HCT116 (cell line): ENCODE measurements around the gene FFAR1. TPM values are rescaled to one million over a fixed set of nuclear protein-coding genes. Genes with fewer than 3 reads are reported as not detected.

Experiments
- ATAC-seq: fragments of 200-7000 bp; cut with Tn5 transposase; 2 replicates; pipeline ENCODE4 v1.9.1; 2020; ENCODE audit warnings: mild to moderate bottlenecking, moderate library complexity
- BruUV-seq: library from RNA; stranded (reverse); fragments of 400-500 nt; replicated peaks from 2 replicates; lab custom pipeline; 2021; lab: Mats Ljungman, UMichigan
- CTCF ChIA-PET: fragments of 300-600 bp; sonication (Branson Sonifier 250); formaldehyde crosslinking; loops from one replicate; lab custom pipeline; 2021; ENCODE audit warnings: antibody characterized with exemption; lab: Charles Lee
- POLR2A ChIA-PET: fragments of 300-600, 350-600 bp; sonication (Branson Sonifier 250); formaldehyde crosslinking; loops from one replicate; lab custom pipeline; 2021; ENCODE audit warnings: antibody characterized with exemption; lab: Charles Lee
- RAD21 ChIA-PET, 2 experiments: fragments of 300-600 bp; sonication (Branson Sonifier 250); formaldehyde crosslinking; loops; one replicate each; lab custom pipeline; 2023; ENCODE audit warnings: low total read pairs in 2 of 2; ENCODE audit not compliant: uncharacterized antibody in 2 of 2, unreplicated experiment in 2 of 2, low non-redundant PET in 1 of 2; lab: Charles Lee
- DNase-seq: peaks from one replicate; pipeline ENCODE4 v3.0.0-alpha.2; 2010; ENCODE audit warnings: low read depth, low spot score
- H2AFZ ChIP-seq: fragments of 200-600 bp; shearing (Covaris generic), sonication (generic); 2 replicates; pipeline ENCODE4 v1.6.1; 2017; ENCODE audit warnings: low read depth, mixed run types, mixed read lengths, antibody characterized with exemption, low read length; ENCODE audit not compliant: poor library complexity, severe bottlenecking
- H3K27ac ChIP-seq: 2 replicates; pipeline ENCODE4 v1.5.1; 2012; ENCODE audit warnings: low read depth, low read length
- H3K27me3 ChIP-seq: fragments of 200-600 bp; sonication (generic); 2 replicates; pipeline ENCODE4 v1.6.1; 2016; ENCODE audit warnings: mixed run types, low read length, mixed read lengths; ENCODE audit not compliant: insufficient read depth
- H3K36me3 ChIP-seq, 2 experiments: fragments of 200-500 bp in 1 of 2; fragments of 200-600 bp in 1 of 2; sonication (Bioruptor generic) in 1 of 2; sonication (generic) in 1 of 2; 2 replicates each; pipeline versions ENCODE4 v1.5.1 to v1.6.1; 2014 to 2016; ENCODE audit warnings: low read length in 2 of 2, inconsistent platforms in 1 of 2, mixed read lengths in 1 of 2, mixed run types in 1 of 2; ENCODE audit not compliant: insufficient read depth in 2 of 2, control insufficient read depth in 1 of 2
- H3K4me1 ChIP-seq, 2 experiments: fragments of 200-600 bp in 1 of 2; sonication (generic) in 1 of 2; 2 replicates each; pipeline versions ENCODE4 v1.5.1 to v1.6.1; 2012 to 2017; ENCODE audit warnings: low read length in 2 of 2, inconsistent platforms in 1 of 2, mild to moderate bottlenecking in 1 of 2, mixed read lengths in 1 of 2, mixed run types in 1 of 2, moderate library complexity in 1 of 2; ENCODE audit not compliant: insufficient read depth in 2 of 2, control insufficient read depth in 1 of 2
- H3K4me2 ChIP-seq: fragments of 200-600 bp; sonication (generic); 2 replicates; pipeline ENCODE4 v1.6.1; 2017; ENCODE audit warnings: mixed run types, low read length, mixed read lengths
- H3K4me3 ChIP-seq, 2 experiments: fragments of 200-600 bp in 1 of 2; sonication (generic) in 1 of 2; replicated peaks in 1 of 2; 2 replicates each; pipeline ENCODE4 v1.5.1; 2011 to 2016; ENCODE audit warnings: low read length in 2 of 2, control low read depth in 1 of 2, low read depth in 1 of 2, mild to moderate bottlenecking in 1 of 2, mixed read lengths in 1 of 2, mixed run types in 1 of 2
- H3K79me2 ChIP-seq: fragments of 200-600 bp; sonication (generic); 2 replicates; pipeline ENCODE4 v1.6.1; 2017; ENCODE audit warnings: mild to moderate bottlenecking, mixed run types, low read length, moderate library complexity, mixed read lengths; ENCODE audit not compliant: insufficient read depth
- H3K9ac ChIP-seq: fragments of 200-600 bp; sonication (generic); 2 replicates; pipeline ENCODE4 v1.6.1; 2016; ENCODE audit warnings: low read length, mixed read lengths
- H3K9me2 ChIP-seq: fragments of 200-600 bp; sonication (generic), shearing (Covaris generic); 2 replicates; pipeline ENCODE4 v1.6.1; 2017; ENCODE audit warnings: mixed run types, mild to moderate bottlenecking, moderate library complexity; ENCODE audit not compliant: insufficient read depth
- H3K9me3 ChIP-seq, 2 experiments: fragments of 200-500 bp in 1 of 2; fragments of 200-600 bp in 1 of 2; sonication (Bioruptor generic) in 1 of 2; sonication (generic) in 1 of 2; 2 replicates each; pipeline ENCODE4 v1.6.1; 2014 to 2017; ENCODE audit warnings: low read length in 2 of 2, mixed read lengths in 2 of 2, inconsistent platforms in 1 of 2, low read depth in 1 of 2, mild to moderate bottlenecking in 1 of 2, mixed run types in 1 of 2, moderate library complexity in 1 of 2; ENCODE audit not compliant: control insufficient read depth in 1 of 2, insufficient read depth in 1 of 2
- H4K20me1 ChIP-seq: fragments of 200-600 bp; sonication (generic), shearing (Covaris generic); 2 replicates; pipeline ENCODE4 v1.6.1; 2017; ENCODE audit warnings: mixed run types, mild to moderate bottlenecking, moderate library complexity; ENCODE audit not compliant: insufficient read depth
- ATF3 ChIP-seq: IDR thresholded peaks from 2 replicates; pipeline ENCODE4 v1.6.1; 2012
- CEBPB ChIP-seq: IDR thresholded peaks from 2 replicates; pipeline ENCODE4 v1.6.1; 2012; ENCODE audit warnings: low read depth
- EGR1 ChIP-seq: IDR thresholded peaks from 2 replicates; pipeline ENCODE4 v1.6.1; 2012; ENCODE audit warnings: low read depth
- EZH2 ChIP-seq: fragments of 200-600 bp; sonication (generic); IDR thresholded peaks from 2 replicates; pipeline ENCODE4 v1.6.1; 2017; ENCODE audit warnings: antibody characterized with exemption, mixed run types
- EZH2phosphoT487 ChIP-seq: fragments of 200-600 bp; IDR thresholded peaks from 2 replicates; pipeline ENCODE4 v1.6.1; 2018; ENCODE audit warnings: antibody characterized with exemption, borderline replicate concordance
- FOSL1 ChIP-seq: IDR thresholded peaks from 2 replicates; pipeline ENCODE4 v1.6.1; 2012; ENCODE audit warnings: low read depth
- POLR2A ChIP-seq: IDR thresholded peaks from 2 replicates; pipeline ENCODE4 v1.7.0; 2011; ENCODE audit warnings: borderline replicate concordance; ENCODE audit not compliant: insufficient read depth, insufficient read length; ENCODE audit errors: extremely low read depth
- POLR2AphosphoS5 ChIP-seq: IDR thresholded peaks from 2 replicates; pipeline ENCODE4 v1.6.1; 2011; ENCODE audit warnings: mild to moderate bottlenecking, low read depth, low read length, moderate library complexity
- RAD21 ChIP-seq: IDR thresholded peaks from 2 replicates; pipeline ENCODE4 v1.6.1; 2012; ENCODE audit warnings: low read depth, mild to moderate bottlenecking
- SIN3A ChIP-seq: IDR thresholded peaks from 2 replicates; pipeline ENCODE4 v1.6.1; 2012; ENCODE audit warnings: low read depth
- SP1 ChIP-seq: IDR thresholded peaks from 2 replicates; pipeline ENCODE4 v1.6.1; 2012; ENCODE audit warnings: low read depth
- SRF ChIP-seq: IDR thresholded peaks from 2 replicates; pipeline ENCODE4 v1.6.1; 2012; ENCODE audit warnings: low read depth
- TCF7L2 ChIP-seq: IDR thresholded peaks from 2 replicates; pipeline ENCODE4 v1.7.0; 2011; ENCODE audit warnings: borderline replicate concordance, inconsistent platforms; ENCODE audit not compliant: insufficient read depth, insufficient read length; ENCODE audit errors: extremely low read depth
- ZNF274 ChIP-seq: fragments of 200-500 bp; sonication (Bioruptor generic); IDR thresholded peaks from 2 replicates; pipeline ENCODE4 v1.6.1; 2014; ENCODE audit warnings: mild to moderate bottlenecking, low read depth, low read length, inconsistent platforms
- intact Hi-C: fragments of 100-400 bp; cut with micrococcal nuclease; formaldehyde crosslinking; loops from 2 replicates; pipeline ENCODE4 v1.10.0; 2022
- total RNA-seq: library from RNA; stranded (reverse); gene quantifications from one replicate; pipeline ENCODE4 v1.2.1, GENCODE V29; 2021; ENCODE audit not compliant: unreplicated experiment
- TF ChIP-seq, protein P1 (sequence below): IDR thresholded peaks from 2 replicates; pipeline ENCODE4 v1.6.1; 2012
- TF ChIP-seq, protein P2 (sequence below): IDR thresholded peaks from 2 replicates; pipeline ENCODE4 v1.6.1; 2011; ENCODE audit warnings: mild to moderate bottlenecking, low read length, moderate library complexity; ENCODE audit not compliant: insufficient replicate concordance; ENCODE audit errors: extremely low read depth

FFAR1 gene
- total RNA-seq, 1 experiment from 2014 or later: not detected

DNA sequence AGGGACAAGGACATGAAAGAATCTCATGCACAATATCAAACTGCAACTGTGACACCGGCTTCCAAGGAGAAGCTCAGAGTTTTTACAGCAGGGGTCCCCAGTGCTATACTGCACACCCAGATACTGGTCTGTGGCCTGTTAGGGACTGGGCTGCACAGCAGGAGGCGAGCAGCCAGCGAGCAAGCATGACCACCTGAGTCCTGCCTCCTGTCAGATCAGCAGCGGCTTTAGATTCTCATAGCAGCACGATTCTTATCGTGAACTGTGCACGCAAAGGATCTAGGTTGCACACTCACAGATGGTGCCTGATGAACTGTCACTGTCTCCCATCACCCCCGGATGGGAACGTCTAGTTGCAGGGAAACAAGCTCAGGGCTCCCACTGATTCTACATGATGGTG, 31.8 kb upstream of the FFAR1 start (continued):
- TF ChIP-seq EZH2phosphoT487 (no peak), POLR2A (no peak)

DNA sequence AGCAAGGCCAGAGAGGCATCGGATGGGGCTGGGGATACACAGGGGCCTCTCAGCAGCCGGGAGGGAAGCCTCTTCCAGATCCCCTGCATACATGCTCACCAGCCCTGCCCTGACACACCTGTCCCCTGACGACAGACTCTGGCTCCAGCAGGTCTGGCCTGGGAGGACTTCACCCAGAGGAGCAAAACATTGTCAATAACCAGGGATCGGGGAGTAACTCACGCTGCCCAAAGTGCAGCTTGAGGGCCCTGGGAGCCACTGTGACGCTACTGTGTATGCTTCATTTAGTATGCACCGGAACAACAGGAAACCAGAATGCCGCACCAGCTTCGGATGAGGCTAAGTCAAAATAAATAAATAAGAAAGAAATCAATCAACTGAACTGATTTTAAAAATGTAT, 31.1 kb upstream of the FFAR1 start:
- no peaks in the 10 kb centered on the region for H3K79me2 ChIP-seq
- no peak overlapping the region for H2AFZ ChIP-seq
- TF ChIP-seq ATF3: no peak
- no peak for TF ChIP-seq POLR2AphosphoS5
- TF ChIP-seq FOSL1: no peak
- no peak for TF ChIP-seq SIN3A
- TF ChIP-seq SP1: no peak
- TF ChIP-seq CEBPB: no peak
- no peak for TF ChIP-seq EGR1
- TF ChIP-seq ZNF274: no peak
- TF ChIP-seq, all 23 proteins: peak for 0
- ChIA-PET POLR2A (no interaction called here), CTCF (no interaction called here), RAD21 (no interaction called here)
- H3K27ac ChIP-seq: no peak overlapping the region
- no peaks in the 10 kb centered on the region for H3K9me3 ChIP-seq
- no peaks in the 10 kb centered on the region for H3K9me2 ChIP-seq
- DNase-seq (no peak), ATAC-seq (no peak)
- H3K27me3 ChIP-seq: no peaks in the 10 kb centered on the region
- H3K36me3 ChIP-seq: no peaks in the 10 kb centered on the region
- intact Hi-C loops: no loop called here
- no peak overlapping the region for H3K4me2 ChIP-seq
- BruUV-seq: no TSS peak
- H4K20me1 ChIP-seq: no peaks in the 10 kb centered on the region
- H3K4me3 ChIP-seq: no peak overlapping the region
- no peak overlapping the region for H3K9ac ChIP-seq
- H3K4me1 ChIP-seq: peaks cover 23 to 48% of the 10 kb centered on the region in 2 experiments

GRCh38 chr19:35317464-35318043, 30.1 kb upstream of the FFAR1 start:
- DNase-seq: no peak
- POLR2A ChIA-PET: no interaction called here
- no peak for TF ChIP-seq RAD21
- no peak for TF ChIP-seq SIN3A
- TF ChIP-seq POLR2A: no peak
- no peak for TF ChIP-seq EZH2
- no peak for TF ChIP-seq CEBPB
- no peak for TF ChIP-seq FOSL1
- TF ChIP-seq TCF7L2: no peak
- TF ChIP-seq, protein P1, sequence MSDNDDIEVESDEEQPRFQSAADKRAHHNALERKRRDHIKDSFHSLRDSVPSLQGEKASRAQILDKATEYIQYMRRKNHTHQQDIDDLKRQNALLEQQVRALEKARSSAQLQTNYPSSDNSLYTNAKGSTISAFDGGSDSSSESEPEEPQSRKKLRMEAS: no peak
- TF ChIP-seq SRF: no peak
- TF ChIP-seq, protein P2, sequence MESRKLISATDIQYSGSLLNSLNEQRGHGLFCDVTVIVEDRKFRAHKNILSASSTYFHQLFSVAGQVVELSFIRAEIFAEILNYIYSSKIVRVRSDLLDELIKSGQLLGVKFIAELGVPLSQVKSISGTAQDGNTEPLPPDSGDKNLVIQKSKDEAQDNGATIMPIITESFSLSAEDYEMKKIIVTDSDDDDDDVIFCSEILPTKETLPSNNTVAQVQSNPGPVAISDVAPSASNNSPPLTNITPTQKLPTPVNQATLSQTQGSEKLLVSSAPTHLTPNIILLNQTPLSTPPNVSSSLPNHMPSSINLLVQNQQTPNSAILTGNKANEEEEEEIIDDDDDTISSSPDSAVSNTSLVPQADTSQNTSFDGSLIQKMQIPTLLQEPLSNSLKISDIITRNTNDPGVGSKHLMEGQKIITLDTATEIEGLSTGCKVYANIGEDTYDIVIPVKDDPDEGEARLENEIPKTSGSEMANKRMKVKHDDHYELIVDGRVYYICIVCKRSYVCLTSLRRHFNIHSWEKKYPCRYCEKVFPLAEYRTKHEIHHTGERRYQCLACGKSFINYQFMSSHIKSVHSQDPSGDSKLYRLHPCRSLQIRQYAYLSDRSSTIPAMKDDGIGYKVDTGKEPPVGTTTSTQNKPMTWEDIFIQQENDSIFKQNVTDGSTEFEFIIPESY: no peak
- TF ChIP-seq POLR2AphosphoS5: no peak
- no peak for TF ChIP-seq SP1

More at GRCh38 chr19:35317464-35318043, 30.1 kb upstream of the FFAR1 start:
- BruUV-seq: no TSS peak
- CTCF ChIA-PET: no interaction called here
- intact Hi-C loops: no loop called here
- Histone ChIP-seq H2AFZ (no peak overlapping the region), H3K9me2 (no peaks in the 10 kb centered on the region), H3K9me3 (no peaks in the 10 kb centered on the region), H3K4me1 (peaks cover 23 to 48% of the 10 kb centered on the region in 2 experiments), H3K79me2 (no peaks in the 10 kb centered on the region), H4K20me1 (no peaks in the 10 kb centered on the region), H3K36me3 (no peaks in the 10 kb centered on the region), H3K27ac (no peak overlapping the region), H3K4me3 (no peak overlapping the region), H3K9ac (peak overlapping the region; percentile 1; the same call in 1 of the 2 replicates), H3K27me3 (no peaks in the 10 kb centered on the region), H3K4me2 (no peak overlapping the region)
- RAD21 ChIA-PET: no interaction called here
- ATAC-seq: no peak
